ENCODE measurements around the gene DYNC1LI1.

DNA sequence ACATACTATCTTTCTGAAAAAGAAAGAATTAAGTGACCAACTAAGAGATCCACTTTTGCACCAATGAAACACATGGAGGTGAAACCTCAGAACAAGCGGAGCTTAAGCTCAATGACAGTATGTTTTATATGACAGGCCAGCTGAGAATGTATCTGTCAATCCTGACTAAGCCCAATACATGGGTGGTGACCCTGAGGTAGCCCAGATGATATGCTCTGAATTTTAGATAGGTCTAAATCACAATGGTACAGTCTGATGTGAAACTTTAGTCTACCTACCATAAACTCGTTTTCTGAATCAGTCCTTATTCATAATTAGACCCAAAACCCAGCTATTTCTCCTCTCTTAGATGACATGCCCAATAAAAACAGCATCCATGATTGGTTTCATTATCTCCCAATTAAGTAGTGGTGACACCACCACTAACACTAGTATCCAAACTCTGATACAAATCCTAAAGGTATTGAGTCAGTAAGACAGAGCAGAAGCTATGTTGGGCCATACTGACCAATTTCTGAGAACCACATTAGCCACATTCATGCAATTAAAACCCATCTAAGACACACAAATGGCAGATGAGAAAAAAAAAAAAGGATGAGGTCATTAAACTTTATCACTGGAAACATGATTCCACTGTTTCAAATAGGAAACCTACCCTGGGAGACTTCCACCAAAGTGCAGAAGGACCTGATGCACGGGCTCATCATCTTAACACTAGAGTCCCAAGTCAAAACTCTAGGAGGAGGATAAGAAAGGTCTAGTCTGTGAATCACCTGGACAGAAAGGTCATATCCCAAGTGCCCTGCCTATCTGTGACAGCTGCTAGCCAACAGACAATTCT, 88.6 kb downstream of the DYNC1LI1 start:
- TF ChIP-seq EZH2 (IDR thresholded peaks at IDR 0.05; ENCODE audit: borderline replicate concordance, low read depth, low read length, severe bottlenecking), result no peak
- TF ChIP-seq, protein P1, sequence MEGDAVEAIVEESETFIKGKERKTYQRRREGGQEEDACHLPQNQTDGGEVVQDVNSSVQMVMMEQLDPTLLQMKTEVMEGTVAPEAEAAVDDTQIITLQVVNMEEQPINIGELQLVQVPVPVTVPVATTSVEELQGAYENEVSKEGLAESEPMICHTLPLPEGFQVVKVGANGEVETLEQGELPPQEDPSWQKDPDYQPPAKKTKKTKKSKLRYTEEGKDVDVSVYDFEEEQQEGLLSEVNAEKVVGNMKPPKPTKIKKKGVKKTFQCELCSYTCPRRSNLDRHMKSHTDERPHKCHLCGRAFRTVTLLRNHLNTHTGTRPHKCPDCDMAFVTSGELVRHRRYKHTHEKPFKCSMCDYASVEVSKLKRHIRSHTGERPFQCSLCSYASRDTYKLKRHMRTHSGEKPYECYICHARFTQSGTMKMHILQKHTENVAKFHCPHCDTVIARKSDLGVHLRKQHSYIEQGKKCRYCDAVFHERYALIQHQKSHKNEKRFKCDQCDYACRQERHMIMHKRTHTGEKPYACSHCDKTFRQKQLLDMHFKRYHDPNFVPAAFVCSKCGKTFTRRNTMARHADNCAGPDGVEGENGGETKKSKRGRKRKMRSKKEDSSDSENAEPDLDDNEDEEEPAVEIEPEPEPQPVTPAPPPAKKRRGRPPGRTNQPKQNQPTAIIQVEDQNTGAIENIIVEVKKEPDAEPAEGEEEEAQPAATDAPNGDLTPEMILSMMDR (IDR thresholded peaks at IDR 0.05; ENCODE audit: borderline replicate concordance, extremely low read depth, low read length, poor library complexity, severe bottlenecking), result no peak
